Sigmoid colon (tissue), 4 donors: Measurements from ENCODE around the gene SHANK1.

Experiments used
- CTCF ChIP-seq, 4 experiments: fragments of 450-650 bp in 3 of 4; fragments of 200-600 bp in 1 of 4; IDR thresholded peaks; one replicate each; pipeline ENCODE4 v1.5.1; 2016 to 2019; ENCODE audit warnings: antibody characterized with exemption in 4 of 4, mild to moderate bottlenecking in 3 of 4, moderate library complexity in 2 of 4
- EP300 ChIP-seq, 4 donors: sonication (generic); formaldehyde crosslinking; IDR thresholded peaks; one replicate each; pipeline ENCODE4 v1.6.1; 2017; ENCODE audit warnings: antibody characterized with exemption in 4 of 4

- no peak for TF ChIP-seq CTCF (IDR thresholded peaks at IDR 0.05)
- TF ChIP-seq EP300 (IDR thresholded peaks at IDR 0.05), result no peak
Measured at GRCh38 chr19:50647879-50648615, 71.6 kb downstream of the SHANK1 start.
